Endothelial cell of umbilical vein (primary cell): ENCODE results near the gene SPRR1A.

Source experiments
- EZH2 ChIP-seq: IDR thresholded peaks from 2 replicates; pipeline ENCODE4 v1.6.1; 2012; ENCODE audit warnings: borderline replicate concordance, low read depth, mild to moderate bottlenecking, moderate library complexity, low read length, inconsistent platforms; ENCODE audit not compliant: severe bottlenecking
- FOS ChIP-seq: IDR thresholded peaks from 2 replicates; pipeline ENCODE4 v1.6.1; 2011; ENCODE audit warnings: mild to moderate bottlenecking, low read length, moderate library complexity, borderline replicate concordance; ENCODE audit not compliant: insufficient read depth
- GATA2 ChIP-seq: IDR thresholded peaks from 2 replicates; pipeline ENCODE4 v1.7.0; 2011; ENCODE audit warnings: low read depth, mild to moderate bottlenecking, moderate library complexity, mixed read lengths, low read length; ENCODE audit not compliant: insufficient read length, insufficient read depth
- JUN ChIP-seq: IDR thresholded peaks from 2 replicates; pipeline ENCODE4 v1.6.1; 2011; ENCODE audit warnings: borderline replicate concordance, low read depth; ENCODE audit not compliant: insufficient read length, insufficient read depth
- POLR2A ChIP-seq: IDR thresholded peaks from 2 replicates; pipeline ENCODE4 v1.6.1; 2012; ENCODE audit warnings: low read depth, mild to moderate bottlenecking, control low read depth, low read length
- POLR2AphosphoS5 ChIP-seq: IDR thresholded peaks from 2 replicates; pipeline ENCODE4 v1.6.1; 2012; ENCODE audit warnings: low read depth, mild to moderate bottlenecking, control low read depth, low read length, moderate library complexity; ENCODE audit not compliant: insufficient read depth
- TF ChIP-seq, protein P1 (sequence below), 2 donors: IDR thresholded peaks; 1 replicate in 1 of 2; 2 replicates in 1 of 2; pipeline ENCODE4 v1.5.1; 2011; ENCODE audit warnings: low read length in 2 of 2, mild to moderate bottlenecking in 2 of 2, moderate library complexity in 2 of 2, control low read depth in 1 of 2, inconsistent platforms in 1 of 2, low read depth in 1 of 2; ENCODE audit not compliant: insufficient read depth in 1 of 2; ENCODE audit errors: extremely low read depth in 1 of 2

DNA sequence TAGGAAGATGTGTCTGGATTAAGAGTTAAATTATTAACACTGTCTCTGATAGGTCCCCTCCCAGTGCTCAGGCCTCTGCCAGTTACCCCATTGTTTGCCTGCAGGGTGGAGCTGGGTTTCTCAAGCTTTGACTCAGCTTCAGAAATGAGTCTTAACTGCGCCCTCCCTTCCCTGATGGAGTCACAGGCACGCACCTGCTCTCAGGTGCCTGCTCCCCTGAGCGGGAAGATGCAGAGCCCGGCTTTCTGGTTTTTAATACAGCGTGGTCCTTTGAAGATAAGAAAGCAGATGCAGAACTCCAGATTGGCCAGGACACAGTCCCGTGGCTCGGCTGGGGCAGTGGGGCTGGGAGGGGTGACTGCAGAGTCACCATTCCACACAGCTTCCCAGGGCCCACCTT, 16.7 kb upstream of the SPRR1A start:
- TF ChIP-seq, protein P1, sequence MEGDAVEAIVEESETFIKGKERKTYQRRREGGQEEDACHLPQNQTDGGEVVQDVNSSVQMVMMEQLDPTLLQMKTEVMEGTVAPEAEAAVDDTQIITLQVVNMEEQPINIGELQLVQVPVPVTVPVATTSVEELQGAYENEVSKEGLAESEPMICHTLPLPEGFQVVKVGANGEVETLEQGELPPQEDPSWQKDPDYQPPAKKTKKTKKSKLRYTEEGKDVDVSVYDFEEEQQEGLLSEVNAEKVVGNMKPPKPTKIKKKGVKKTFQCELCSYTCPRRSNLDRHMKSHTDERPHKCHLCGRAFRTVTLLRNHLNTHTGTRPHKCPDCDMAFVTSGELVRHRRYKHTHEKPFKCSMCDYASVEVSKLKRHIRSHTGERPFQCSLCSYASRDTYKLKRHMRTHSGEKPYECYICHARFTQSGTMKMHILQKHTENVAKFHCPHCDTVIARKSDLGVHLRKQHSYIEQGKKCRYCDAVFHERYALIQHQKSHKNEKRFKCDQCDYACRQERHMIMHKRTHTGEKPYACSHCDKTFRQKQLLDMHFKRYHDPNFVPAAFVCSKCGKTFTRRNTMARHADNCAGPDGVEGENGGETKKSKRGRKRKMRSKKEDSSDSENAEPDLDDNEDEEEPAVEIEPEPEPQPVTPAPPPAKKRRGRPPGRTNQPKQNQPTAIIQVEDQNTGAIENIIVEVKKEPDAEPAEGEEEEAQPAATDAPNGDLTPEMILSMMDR (IDR thresholded peaks at IDR 0.05; ENCODE audit: extremely low read depth in 1 of 2, insufficient read depth in 1 of 2, low read depth in 1 of 2, low read length in 2 of 2), result no peak
- TF ChIP-seq FOS (no peak), EZH2 (no peak), GATA2 (no peak), POLR2A (no peak), POLR2AphosphoS5 (no peak), JUN (no peak)
